CD4-positive, alpha-beta T cell (primary cell): ENCODE measurements around the gene NOD1. TPM values are rescaled to one million over a fixed set of nuclear protein-coding genes. Genes with fewer than 3 reads are reported as not detected.

Experiments
- ATAC-seq: fragments of 200-7000 bp; cut with Tn5 transposase; one replicate; pipeline ENCODE4 v1.10.0; 2022; ENCODE audit warnings: mild to moderate bottlenecking; ENCODE audit not compliant: poor library complexity
- CTCF ChIA-PET: fragments of 350-600 bp; sonication (Branson Sonifier 250); formaldehyde crosslinking; loops from one replicate; lab custom pipeline; 2021; ENCODE audit warnings: antibody characterized with exemption, inconsistent platforms; lab: Charles Lee
- POLR2A ChIA-PET: fragments of 350-600 bp; sonication (Branson Sonifier 250); formaldehyde crosslinking; loops from one replicate; lab custom pipeline; 2021; ENCODE audit warnings: antibody characterized with exemption, inconsistent platforms; lab: Charles Lee
- DNase-seq, 14 experiments: peaks; one replicate each; pipeline ENCODE4 v3.0.0-alpha.2; 2013 to 2020; ENCODE audit warnings: mixed read lengths in 2 of 14
- H3K27ac ChIP-seq, 2 donors: one replicate each; pipeline versions ENCODE4 v1.5.1 to v1.7.0; 2013; ENCODE audit warnings: low read length in 2 of 2, low read depth in 1 of 2, mild to moderate bottlenecking in 1 of 2
- H3K27me3 ChIP-seq, 2 experiments: 1 replicate in 1 of 2; 2 replicates in 1 of 2; pipeline versions ENCODE4 v1.6.1 to v1.7.0; 2013; ENCODE audit warnings: low read length in 2 of 2, control low read depth in 1 of 2, mild to moderate bottlenecking in 1 of 2, moderate library complexity in 1 of 2; ENCODE audit not compliant: insufficient read depth in 2 of 2, control insufficient read depth in 1 of 2
- H3K36me3 ChIP-seq: one replicate; pipeline ENCODE4 v1.6.1; 2013; ENCODE audit warnings: low read length, control low read depth; ENCODE audit not compliant: insufficient read depth
- H3K4me1 ChIP-seq: one replicate; pipeline ENCODE4 v1.6.1; 2013; ENCODE audit warnings: low read length, control low read depth; ENCODE audit not compliant: insufficient read depth
- H3K4me3 ChIP-seq: one replicate; pipeline ENCODE4 v1.5.1; 2013; ENCODE audit warnings: mild to moderate bottlenecking, low read length, moderate library complexity
- H3K9me3 ChIP-seq, 2 experiments: 1 replicate in 1 of 2; 2 replicates in 1 of 2; pipeline versions ENCODE4 v1.6.1 to v1.7.0; 2013; ENCODE audit warnings: low read length in 2 of 2, mild to moderate bottlenecking in 2 of 2, control low read depth in 1 of 2, moderate library complexity in 1 of 2; ENCODE audit not compliant: control insufficient read depth in 1 of 2, insufficient read depth in 1 of 2
- H3K27ac Mint-ChIP-seq: one replicate; pipeline ENCODE4 v1.8.0; 2020; ENCODE audit warnings: mixed read lengths
- H3K27me3 Mint-ChIP-seq: one replicate; pipeline ENCODE4 v1.8.0; 2021; ENCODE audit warnings: mixed read lengths
- H3K36me3 Mint-ChIP-seq: one replicate; pipeline ENCODE4 v1.8.0; 2021; ENCODE audit warnings: low read depth, mixed read lengths
- H3K4me1 Mint-ChIP-seq: one replicate; pipeline ENCODE4 v1.8.0; 2021; ENCODE audit warnings: low read depth, mixed read lengths
- H3K4me3 Mint-ChIP-seq: one replicate; pipeline ENCODE4 v1.8.0; 2020; ENCODE audit warnings: mild to moderate bottlenecking, mixed read lengths
- H3K9me3 Mint-ChIP-seq: one replicate; pipeline ENCODE4 v1.8.0; 2020; ENCODE audit warnings: mixed read lengths
- CTCF ChIP-seq: fragments of 200-600 bp; IDR thresholded peaks from one replicate; pipeline ENCODE4 v1.8.0; 2022; ENCODE audit warnings: antibody characterized with exemption, mild to moderate bottlenecking
- intact Hi-C, 2 experiments: fragments of 100-400 bp; cut with DNase I in 1 of 2; cut with micrococcal nuclease in 1 of 2; formaldehyde crosslinking; loops; one replicate each; pipeline versions ENCODE4 v1.15.1 to v1.9.0; 2023 to 2025; cut with DNase I, micrococcal nuclease
- total RNA-seq, 174 experiments: library from RNA in 2 of 174; stranded (reverse) in 2 of 174; gene quantifications; one replicate each; pipeline ENCODE4 v1.2.3 and lab custom pipeline; 2021 to 2026

The NOD1 gene
- total RNA-seq, 2 experiments from 2014 or later = 11.6 to 12.6 TPM

- POLR2A ChIA-PET = no interaction called here
- no peaks in the 10 kb centered on the region for H3K36me3 Mint-ChIP-seq
- H3K4me3 Mint-ChIP-seq = no peak overlapping the region
These were observed 35.2 kb upstream of the NOD1 start for GRCh38 chr7:30513762-30514161.

DNA sequence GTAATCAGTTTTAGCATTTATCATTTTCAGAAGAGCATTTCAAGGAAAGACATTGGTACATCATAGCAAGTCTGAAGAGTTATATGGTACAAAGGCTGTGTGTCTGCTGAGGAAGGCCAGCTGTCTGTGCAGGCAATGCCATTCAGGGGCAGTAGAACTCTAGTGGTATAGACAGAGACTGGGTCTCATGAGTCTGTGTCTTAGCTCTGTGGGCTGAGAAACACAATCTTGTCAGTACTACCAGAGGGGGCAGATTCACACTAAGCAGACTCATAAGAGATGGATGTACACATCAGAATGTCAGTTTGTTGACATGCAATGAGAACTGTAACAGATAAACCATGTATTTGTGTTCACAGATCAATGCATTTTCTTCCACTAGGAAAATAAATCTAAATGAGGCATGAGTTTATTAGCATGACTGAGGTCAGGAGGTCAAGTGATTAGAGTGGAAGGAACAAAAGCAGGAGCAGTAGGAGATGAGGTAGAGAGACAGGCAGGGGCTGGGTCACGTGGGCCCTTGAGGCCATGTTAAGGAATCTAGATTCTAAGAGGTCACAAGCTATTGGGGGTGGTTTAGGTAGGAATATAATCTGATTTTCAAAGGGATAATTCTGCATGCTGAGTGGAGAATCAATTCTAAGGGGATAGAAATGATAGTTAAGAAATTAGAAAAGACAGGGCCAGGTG is 33.5 kb upstream of the NOD1 start:
- Histone ChIP-seq H3K4me3 (no peak overlapping the region), H3K9me3 (no peaks in the 10 kb centered on the region), H3K4me1 (no peaks in the 10 kb centered on the region), H3K36me3 (no peaks in the 10 kb centered on the region), H3K27me3 (no peaks in the 10 kb centered on the region), H3K27ac (no peak overlapping the region)
- Mint-ChIP-seq H3K9me3 (no peaks in the 10 kb centered on the region), H3K36me3 (no peaks in the 10 kb centered on the region), H3K4me1 (no peaks in the 10 kb centered on the region), H3K27me3 (no peaks in the 10 kb centered on the region), H3K27ac (no peak overlapping the region), H3K4me3 (no peak overlapping the region)
- DNase-seq = no peak
- ChIA-PET CTCF (interaction anchor here (2.2 kb wide), 1 partner anchor 236 kb away, joined by 7 read pairs; no protein-coding TSS in a partner anchor), POLR2A (interaction anchor here (1.3 kb wide), 1 partner anchor 34 kb away, joined by 3 read pairs; no protein-coding TSS in a partner anchor)
- intact Hi-C loops = loop anchor here in 1 of 2 experiments (2.0 kb wide), 1 partner anchor 229 kb away; no protein-coding TSS in a partner anchor
- TF ChIP-seq CTCF = no peak
- no peak for ATAC-seq

More at GRCh38 chr7:30513762-30514161, 35.2 kb upstream of the NOD1 start:
- no peak for TF ChIP-seq CTCF
- intact Hi-C loops = no loop called here
- Histone ChIP-seq H3K36me3 (no peaks in the 10 kb centered on the region), H3K27me3 (no peaks in the 10 kb centered on the region), H3K4me1 (no peaks in the 10 kb centered on the region), H3K4me3 (no peak overlapping the region), H3K27ac (no peak overlapping the region), H3K9me3 (no peaks in the 10 kb centered on the region)
- no peak for ATAC-seq
- CTCF ChIA-PET = interaction anchor here (0.6 kb wide), 1 partner anchor 134 kb away, joined by 3 read pairs; no protein-coding TSS in a partner anchor
- no peaks in the 10 kb centered on the region for H3K27me3 Mint-ChIP-seq
- DNase-seq = no peak
- H3K27ac Mint-ChIP-seq = no peak overlapping the region
- H3K9me3 Mint-ChIP-seq = no peaks in the 10 kb centered on the region
- no peaks in the 10 kb centered on the region for H3K4me1 Mint-ChIP-seq

DNA sequence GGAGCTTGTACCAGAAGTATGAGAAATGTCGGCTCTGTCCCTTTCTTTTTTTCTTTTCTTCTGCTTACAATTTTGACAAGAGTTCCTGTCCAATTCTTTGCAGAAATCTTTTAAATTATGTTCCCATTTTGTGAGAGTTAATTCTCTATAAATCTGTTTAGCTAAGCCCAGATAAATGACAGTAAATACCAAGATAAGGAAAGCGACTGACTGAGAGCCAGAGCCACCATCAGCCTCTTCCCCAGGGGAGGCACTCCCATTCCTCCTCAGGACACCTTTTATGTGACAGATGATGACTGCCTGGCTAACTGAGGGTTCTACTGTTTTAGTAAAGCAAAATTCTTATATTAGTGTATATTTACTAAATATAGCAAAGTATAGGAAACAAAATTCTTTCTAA is 32.9 kb upstream of the NOD1 start:
- TF ChIP-seq CTCF = no peak
- no peaks in the 10 kb centered on the region for H3K9me3 Mint-ChIP-seq
- no peak for ATAC-seq

More for the DNA sequence above, 32.9 kb upstream of the NOD1 start:
- no peak overlapping the region for H3K27ac ChIP-seq
- H3K4me1 Mint-ChIP-seq = no peaks in the 10 kb centered on the region
- intact Hi-C loops = loop anchor here in 1 of 2 experiments (2.0 kb wide), 1 partner anchor 229 kb away; no protein-coding TSS in a partner anchor
- H3K27me3 ChIP-seq = no peaks in the 10 kb centered on the region
- no peaks in the 10 kb centered on the region for H3K36me3 ChIP-seq
- no peak overlapping the region for H3K27ac Mint-ChIP-seq
- CTCF ChIA-PET = interaction anchor here (0.7 to 2.2 kb wide), 2 partner anchors 52 to 236 kb away, joined by 3 to 7 read pairs; no protein-coding TSS in a partner anchor
- H3K4me3 ChIP-seq = no peak overlapping the region
- no peaks in the 10 kb centered on the region for H3K4me1 ChIP-seq
- POLR2A ChIA-PET = interaction anchor here (1.3 kb wide), 1 partner anchor 33 kb away, joined by 3 read pairs; no protein-coding TSS in a partner anchor
- no peaks in the 10 kb centered on the region for H3K27me3 Mint-ChIP-seq
- DNase-seq = no peak
- H3K36me3 Mint-ChIP-seq = no peaks in the 10 kb centered on the region
- H3K9me3 ChIP-seq = no peaks in the 10 kb centered on the region
- H3K4me3 Mint-ChIP-seq = no peak overlapping the region
